Measurements from ENCODE around the gene GAS7.
"Not testable (repeated sequence)": the region's sequence is repeated elsewhere in the genome, so short reads cannot be mapped to it uniquely, and the experiment has no call there.

Gene GAS7

GRCh38 chr17:10042589-10043244, 155.7 kb downstream of the GAS7 start:
- no peak for ATAC-seq

GRCh38 chr17:10041916-10042588, 156.4 kb downstream of the GAS7 start:
- ATAC-seq: peak; percentile 39 to 43

- no peak for ATAC-seq
Observed at GRCh38 chr17:10041287-10041612, 157.2 kb downstream of the GAS7 start.

DNA sequence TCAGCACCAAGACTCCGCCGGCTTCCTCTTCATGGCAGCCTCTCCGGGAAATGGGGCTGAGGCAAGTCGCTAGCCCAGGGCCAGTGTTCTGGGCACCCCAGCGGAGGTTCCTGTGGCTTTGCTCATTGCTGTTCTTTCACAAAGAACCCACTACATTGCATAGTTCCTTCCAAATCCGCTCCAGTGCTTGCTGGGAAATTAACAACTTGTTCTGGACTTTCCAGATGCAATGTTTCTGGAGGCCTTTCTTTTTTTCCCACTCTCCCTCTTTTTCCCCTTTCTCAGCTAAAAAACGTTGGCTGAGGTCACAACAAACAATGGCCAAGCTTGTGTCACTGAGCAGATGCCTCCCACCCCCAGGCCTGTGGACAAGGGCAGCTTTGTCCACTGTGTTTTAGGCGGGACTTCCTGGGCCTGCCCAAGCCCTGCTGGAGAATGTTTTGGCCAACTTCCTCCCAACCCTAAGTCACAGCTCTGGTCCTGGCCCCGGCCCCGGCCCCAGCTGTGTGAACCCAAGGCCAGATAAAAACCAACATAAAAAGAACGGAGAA, 161.8 kb downstream of the GAS7 start:
- no peak for ATAC-seq

- no peak for ATAC-seq
Observed at GRCh38 chr17:10035885-10036284, 162.5 kb downstream of the GAS7 start.

DNA sequence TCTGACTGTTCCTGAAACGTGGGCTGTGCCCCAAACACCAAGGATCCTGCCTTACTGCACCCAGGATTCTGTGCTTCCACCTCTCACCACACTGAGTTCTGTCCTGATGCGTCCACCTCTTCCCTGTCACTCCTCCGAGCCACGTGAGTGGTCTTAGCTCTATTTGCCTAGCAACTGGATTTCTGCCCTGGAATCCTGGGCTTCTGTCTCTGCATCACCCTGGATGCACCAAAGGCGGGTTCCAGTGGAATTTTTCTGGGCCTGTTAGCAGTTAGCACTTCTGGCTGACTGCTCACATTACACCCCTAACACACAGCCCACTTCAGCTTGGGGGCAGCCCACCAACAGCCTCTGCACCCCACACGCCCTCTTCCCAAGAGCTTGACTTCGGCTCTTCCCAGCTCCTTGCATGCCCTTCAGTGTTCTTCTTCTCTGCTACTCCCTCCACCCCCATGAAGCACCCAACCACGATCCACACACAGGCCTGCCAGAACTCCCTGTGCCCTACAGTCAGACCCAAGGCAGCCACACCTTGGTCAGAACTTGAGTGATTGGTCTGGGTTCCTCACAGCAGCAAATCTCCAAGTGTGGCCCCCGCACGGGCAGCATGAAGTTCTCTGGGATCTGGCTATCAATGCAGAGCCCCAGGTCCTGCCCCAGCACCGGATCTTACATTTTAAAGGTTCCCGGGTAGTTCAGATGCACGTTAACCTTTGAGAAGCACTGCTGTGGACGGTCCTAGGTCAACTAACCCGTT, 163.5 kb downstream of the GAS7 start:
- no peak for ATAC-seq

DNA sequence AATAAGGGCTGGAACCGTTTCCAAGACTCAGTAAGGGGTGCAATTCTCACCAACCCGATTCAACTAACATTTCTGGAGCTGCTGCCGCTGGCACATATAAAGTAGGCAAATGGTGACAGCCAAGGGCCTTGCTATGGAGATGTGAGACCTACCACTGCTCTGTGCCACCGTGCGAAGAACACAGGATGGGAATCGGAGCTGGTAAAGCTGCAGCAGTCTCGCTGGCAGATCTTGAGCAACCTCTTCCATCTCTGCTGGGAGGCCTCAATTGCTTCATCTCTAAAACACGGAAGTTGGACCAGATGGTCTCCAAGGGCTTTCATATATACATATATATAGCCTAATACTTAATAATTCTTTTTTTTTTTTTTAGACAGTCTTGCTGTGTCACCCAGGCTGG, 164.4 kb downstream of the GAS7 start:
- ATAC-seq: no peak

DNA sequence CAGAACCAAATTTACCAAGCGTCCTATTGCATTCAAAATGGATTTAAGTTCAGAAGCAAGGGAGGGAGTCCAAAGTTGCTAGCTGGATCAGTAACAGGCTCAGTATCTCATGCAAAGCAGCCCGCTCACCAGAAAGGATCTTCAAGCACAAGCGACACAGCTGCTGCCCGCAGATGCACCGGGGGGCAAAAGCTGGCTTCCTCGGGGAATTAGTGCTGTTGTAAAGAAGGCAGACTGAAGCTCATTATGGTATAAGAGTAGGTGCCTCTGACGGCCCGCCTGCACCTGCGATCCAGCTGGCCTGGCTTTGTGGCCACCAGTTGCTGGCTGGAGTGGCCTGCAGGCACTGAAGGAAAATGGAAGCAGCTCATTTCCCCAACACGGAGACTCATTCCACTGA, 165.0 kb downstream of the GAS7 start:
- no peak for ATAC-seq

GRCh38 chr17:10032118-10032852, 166.1 kb downstream of the GAS7 start:
- ATAC-seq: no peak

DNA sequence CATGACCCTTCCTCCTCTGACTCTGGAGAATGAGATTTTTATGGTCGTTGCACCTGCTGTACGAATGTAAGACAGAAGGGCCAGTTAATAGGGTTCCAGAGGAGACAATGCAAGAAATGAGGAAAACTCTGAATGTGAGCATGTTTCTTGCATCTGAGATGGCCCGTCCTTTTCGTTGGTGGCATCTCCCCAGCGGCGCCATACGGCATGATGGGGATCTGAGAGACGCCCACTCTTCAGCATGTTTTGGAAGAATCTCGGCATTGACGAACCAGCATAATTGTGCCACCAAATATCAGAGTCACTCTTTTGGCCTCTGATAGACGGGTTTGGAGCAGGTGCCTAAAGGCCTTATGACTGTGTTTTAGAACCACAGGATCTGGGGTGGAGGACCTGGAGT, 166.8 kb downstream of the GAS7 start:
- ATAC-seq: no peak

- no peak for ATAC-seq
Observed at GRCh38 chr17:10031127-10031526, 167.3 kb downstream of the GAS7 start.

GRCh38 chr17:10029129-10029528, 169.3 kb downstream of the GAS7 start:
- no peak for ATAC-seq

DNA sequence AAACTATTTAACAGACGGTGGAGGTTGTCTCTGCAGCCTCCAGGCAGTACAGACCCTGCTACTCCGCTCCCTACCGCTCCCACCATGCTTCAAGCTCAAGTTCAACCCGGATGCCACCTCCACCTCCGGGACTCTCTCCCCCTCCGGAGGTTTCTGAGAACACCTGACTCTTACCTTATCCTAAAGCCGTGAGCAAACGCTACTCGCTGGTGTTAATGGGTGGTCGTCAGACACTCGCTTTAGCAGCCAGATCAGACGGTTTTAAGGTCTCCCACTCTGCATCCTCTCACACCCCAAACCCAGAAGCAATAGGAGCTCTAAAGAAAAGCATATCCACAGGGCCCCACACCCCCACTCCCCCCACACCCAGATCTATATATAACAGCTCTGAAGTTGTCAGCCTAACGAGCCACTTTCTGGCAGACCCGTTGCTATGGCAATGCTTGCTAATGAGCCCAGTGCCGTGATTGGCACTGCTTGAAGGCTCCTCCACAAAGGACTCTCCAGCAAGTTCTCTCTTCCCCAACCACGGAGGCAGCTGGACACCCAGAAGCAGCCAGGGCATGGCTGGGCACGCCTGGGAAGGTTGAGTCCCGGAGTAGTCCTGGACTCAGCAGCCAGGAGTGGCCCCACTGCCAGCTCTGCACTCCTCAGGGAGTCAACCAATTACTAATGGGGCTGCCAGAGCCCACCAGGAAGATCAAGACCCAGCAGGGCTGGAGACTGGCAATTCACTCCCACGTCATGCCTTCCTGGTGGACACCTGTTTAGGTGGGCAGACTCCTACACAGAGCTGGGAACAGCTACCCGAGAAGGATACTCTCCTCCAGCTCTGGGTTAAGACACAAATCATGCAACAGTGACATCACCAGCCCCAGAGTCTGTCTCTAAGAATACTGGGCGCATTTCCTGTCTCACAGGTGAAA, 172.2 kb downstream of the GAS7 start:
- ATAC-seq: peak in 1 of 2 donors; percentile 4

DNA sequence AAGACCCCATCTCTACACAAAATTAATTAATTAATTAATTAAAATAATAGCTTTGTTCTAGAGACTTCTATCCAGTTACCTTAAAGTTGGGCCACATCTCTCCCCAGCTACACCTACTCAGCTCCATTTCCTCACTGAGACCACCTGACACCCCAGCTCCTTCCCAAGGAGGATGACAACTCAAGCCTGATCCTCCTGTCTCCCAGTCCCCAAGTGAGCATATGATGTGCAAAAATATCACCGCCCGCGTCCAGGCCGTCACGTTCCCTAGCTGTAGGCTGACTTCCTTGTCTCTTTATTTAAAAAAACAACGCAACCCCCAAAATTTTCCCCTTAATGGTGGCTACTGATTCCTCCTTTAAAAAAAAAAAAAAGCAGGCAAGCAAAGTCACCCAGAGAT, 173.2 kb downstream of the GAS7 start:
- ATAC-seq: no peak

GRCh38 chr17:10022416-10022815, 176.0 kb downstream of the GAS7 start:
- no peak for ATAC-seq

DNA sequence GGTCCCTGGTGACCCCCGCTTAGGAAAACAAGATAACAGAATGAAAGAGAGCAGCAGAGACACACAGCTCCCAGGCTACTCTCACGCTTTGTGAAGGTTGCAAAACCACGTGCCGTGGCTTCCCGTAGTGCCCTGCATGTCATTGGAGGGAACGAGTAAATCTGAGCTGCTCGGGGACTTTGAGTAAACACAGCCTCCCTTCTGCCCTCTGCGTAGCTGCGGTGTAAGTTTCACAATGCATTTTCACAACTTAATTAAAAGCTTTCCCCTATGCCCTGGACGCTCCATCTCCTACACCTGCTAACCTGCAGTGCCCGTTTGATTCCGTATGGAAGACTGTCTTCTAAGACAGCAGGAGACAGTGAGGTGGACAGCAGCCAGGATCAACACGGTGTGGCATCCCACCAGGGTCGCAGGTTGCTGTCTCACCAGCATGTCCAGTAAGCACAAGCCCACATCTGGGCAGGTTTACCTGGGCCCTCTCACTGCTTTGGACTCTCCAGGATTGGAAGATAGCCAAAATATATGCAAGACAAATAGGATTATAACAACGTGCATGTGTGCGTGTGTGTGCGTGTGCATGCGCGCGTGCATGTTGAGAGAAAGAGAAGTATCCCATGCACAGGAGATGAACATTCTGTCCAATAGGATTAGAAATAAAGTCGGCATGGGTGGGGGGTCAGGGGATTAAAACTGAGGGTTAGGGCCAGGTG, 177.0 kb downstream of the GAS7 start:
- no peak for ATAC-seq

DNA sequence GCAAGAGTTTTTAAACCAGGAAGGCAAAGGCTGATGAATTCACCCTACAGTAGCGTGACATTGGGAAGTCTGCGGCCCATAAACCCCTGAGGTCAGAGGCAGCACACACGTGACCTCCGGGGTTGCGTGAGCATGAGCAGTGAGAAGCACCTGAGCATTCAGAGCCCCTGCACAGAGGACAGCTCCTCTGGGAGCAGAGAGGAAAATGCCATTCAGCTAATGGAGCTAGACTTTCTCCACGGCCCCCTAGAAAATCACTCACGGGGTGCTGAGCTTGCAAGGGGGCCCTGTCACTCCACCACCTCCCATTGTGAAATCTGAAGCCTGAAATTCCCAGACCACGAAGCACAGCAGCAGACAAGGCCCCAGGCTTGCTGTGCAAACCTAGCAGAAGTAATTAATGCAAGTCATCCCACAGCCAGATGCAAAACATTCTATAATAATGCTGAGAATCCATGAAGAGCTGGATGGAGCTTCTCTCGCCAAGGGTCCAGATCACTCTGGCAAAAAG, 178.4 kb downstream of the GAS7 start:
- no peak for ATAC-seq

- ATAC-seq: no peak
Observed at GRCh38 chr17:10018461-10018891, 179.9 kb downstream of the GAS7 start.

- not testable (repeated sequence) for ATAC-seq
Observed at GRCh38 chr17:10016958-10017570, 181.3 kb downstream of the GAS7 start.

GRCh38 chr17:10013365-10014112, 184.9 kb downstream of the GAS7 start:
- ATAC-seq: no peak

Data from activated CD4-positive, CD25-positive, alpha-beta regulatory T cell treated with anti-CD3 and anti-CD28 coated beads, Interleukin-2, amount 50 U/mL, for 24 hours (primary cell).